GM20000 (cell line): ENCODE results near the gene TVP23B.
"Not testable (repeated sequence)": the region's sequence is repeated elsewhere in the genome, so short reads cannot be mapped to it uniquely, and the experiment has no call there.

Experiments
- DNase-seq: peaks from one replicate; pipeline ENCODE4 v3.0.0; 2012; ENCODE audit warnings: low spot score
- CTCF ChIP-seq: IDR thresholded peaks from 2 replicates; pipeline ENCODE4 v1.5.1; 2012; ENCODE audit warnings: mild to moderate bottlenecking, control low read depth; ENCODE audit errors: extremely low read depth, missing control alignments

The TVP23B gene

GRCh38 chr17:18772471-18772870 lies 8.5 kb upstream of the TVP23B start:
- TF ChIP-seq CTCF = no peak
- no peak for DNase-seq

GRCh38 chr17:18781805-18782204 lies 822 bp downstream of the TVP23B start:
- not testable (repeated sequence) for DNase-seq

GRCh38 chr17:18785933-18786332 lies 5.0 kb downstream of the TVP23B start:
- not testable (repeated sequence) for DNase-seq

- DNase-seq = not testable (repeated sequence)
Measured at GRCh38 chr17:18786890-18787289, 5.9 kb downstream of the TVP23B start.

- not testable (repeated sequence) for DNase-seq
Measured at GRCh38 chr17:18791402-18791801, 10.4 kb downstream of the TVP23B start.

GRCh38 chr17:18794841-18795240 lies 13.9 kb downstream of the TVP23B start:
- DNase-seq = not testable (repeated sequence)

GRCh38 chr17:18796887-18797286 lies 15.9 kb downstream of the TVP23B start:
- DNase-seq = not testable (repeated sequence)

- not testable (repeated sequence) for DNase-seq
Measured at GRCh38 chr17:18803458-18804245, 22.7 kb downstream of the TVP23B start.

- DNase-seq = not testable (repeated sequence)
Measured at GRCh38 chr17:18815924-18816323, 34.9 kb downstream of the TVP23B start.

GRCh38 chr17:18816489-18817371 lies 35.7 kb downstream of the TVP23B start:
- TF ChIP-seq CTCF = peak; percentile 55
- DNase-seq = peak; percentile 17

- DNase-seq = not testable (repeated sequence)
Measured at GRCh38 chr17:18821430-18821829, 40.4 kb downstream of the TVP23B start.

- DNase-seq = not testable (repeated sequence)
Measured at GRCh38 chr17:18827613-18828012, 46.6 kb downstream of the TVP23B start.

- no peak for DNase-seq
- TF ChIP-seq CTCF = no peak
Measured at GRCh38 chr17:18848501-18848900, 67.5 kb downstream of the TVP23B start.
